ENCODE measurements around the gene IGSF21.

DNA sequence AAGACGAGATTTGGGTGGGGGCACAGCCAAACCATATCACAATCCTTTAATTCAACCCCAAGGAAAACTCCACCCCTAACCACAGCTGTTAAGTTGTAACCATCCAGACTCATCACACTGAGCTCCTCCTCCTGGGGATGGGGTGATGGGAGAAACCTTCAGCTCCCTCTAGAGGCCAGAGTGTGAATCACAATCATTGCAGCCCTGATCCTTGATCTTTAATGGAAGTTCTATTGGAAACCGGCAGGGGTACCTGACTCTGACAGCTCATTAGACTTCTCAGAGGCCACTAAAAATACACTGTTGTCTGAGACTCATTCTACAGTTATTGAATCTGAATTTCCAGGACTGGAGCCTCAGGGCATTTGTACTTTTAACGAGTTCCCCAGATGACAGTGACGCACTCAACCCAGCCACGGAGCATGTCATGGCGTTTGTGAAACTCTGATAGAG is 127.2 kb downstream of the IGSF21 start:
- TF ChIP-seq, protein P1, sequence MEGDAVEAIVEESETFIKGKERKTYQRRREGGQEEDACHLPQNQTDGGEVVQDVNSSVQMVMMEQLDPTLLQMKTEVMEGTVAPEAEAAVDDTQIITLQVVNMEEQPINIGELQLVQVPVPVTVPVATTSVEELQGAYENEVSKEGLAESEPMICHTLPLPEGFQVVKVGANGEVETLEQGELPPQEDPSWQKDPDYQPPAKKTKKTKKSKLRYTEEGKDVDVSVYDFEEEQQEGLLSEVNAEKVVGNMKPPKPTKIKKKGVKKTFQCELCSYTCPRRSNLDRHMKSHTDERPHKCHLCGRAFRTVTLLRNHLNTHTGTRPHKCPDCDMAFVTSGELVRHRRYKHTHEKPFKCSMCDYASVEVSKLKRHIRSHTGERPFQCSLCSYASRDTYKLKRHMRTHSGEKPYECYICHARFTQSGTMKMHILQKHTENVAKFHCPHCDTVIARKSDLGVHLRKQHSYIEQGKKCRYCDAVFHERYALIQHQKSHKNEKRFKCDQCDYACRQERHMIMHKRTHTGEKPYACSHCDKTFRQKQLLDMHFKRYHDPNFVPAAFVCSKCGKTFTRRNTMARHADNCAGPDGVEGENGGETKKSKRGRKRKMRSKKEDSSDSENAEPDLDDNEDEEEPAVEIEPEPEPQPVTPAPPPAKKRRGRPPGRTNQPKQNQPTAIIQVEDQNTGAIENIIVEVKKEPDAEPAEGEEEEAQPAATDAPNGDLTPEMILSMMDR (IDR thresholded peaks at IDR 0.05) = peak in 3 of 5 experiments; percentile 27 to 33 (median 28)
- TF ChIP-seq EP300 (IDR thresholded peaks at IDR 0.05) (no peak), POLR2A (IDR thresholded peaks at IDR 0.05) (no peak)

Measured in tibial nerve (tissue), 4 donors.